ENCODE measurements around the gene FASN. TPM values are rescaled to one million over a fixed set of nuclear protein-coding genes. Genes with fewer than 3 reads are reported as not detected.

FASN gene
- total RNA-seq, 1 donor from 2014 or later: 134 TPM

DNA sequence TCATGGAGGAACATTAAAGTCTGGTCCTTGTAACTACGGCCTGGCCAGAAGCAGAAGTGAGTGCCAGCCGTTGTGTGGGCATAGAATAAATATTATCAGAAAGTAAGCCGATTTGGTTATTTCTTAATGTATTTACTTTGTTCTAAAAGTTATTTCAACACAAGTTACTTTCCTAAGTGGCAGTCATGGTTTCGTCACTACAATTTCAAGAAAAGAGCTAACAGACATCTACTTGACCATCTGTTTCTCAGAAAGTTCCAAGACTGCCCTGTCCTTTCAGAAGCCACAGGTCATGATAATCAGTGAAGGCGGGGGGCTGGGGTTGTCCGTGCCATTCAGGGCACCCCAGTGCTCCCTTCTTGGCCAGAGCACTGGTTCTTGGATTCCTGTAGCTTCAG is 14.9 kb upstream of the FASN start:
- Mint-ChIP-seq H3K27me3 (ENCODE audit: unreplicated experiment) (no peaks in the 10 kb centered on the region), H3K27ac (ENCODE audit: unreplicated experiment) (no peak overlapping the region), H3K9me3 (ENCODE audit: unreplicated experiment) (no peaks in the 10 kb centered on the region), H3K36me3 (ENCODE audit: unreplicated experiment) (peaks cover 4% of the 10 kb centered on the region), H3K4me1 (ENCODE audit: unreplicated experiment) (peaks cover 5% of the 10 kb centered on the region), H3K4me3 (ENCODE audit: unreplicated experiment) (no peak overlapping the region)
- no peak for TF ChIP-seq CTCF (IDR thresholded peaks at IDR 0.05)
- no peak for DNase-seq (ENCODE audit: extremely low spot score, unreplicated experiment)

DNA sequence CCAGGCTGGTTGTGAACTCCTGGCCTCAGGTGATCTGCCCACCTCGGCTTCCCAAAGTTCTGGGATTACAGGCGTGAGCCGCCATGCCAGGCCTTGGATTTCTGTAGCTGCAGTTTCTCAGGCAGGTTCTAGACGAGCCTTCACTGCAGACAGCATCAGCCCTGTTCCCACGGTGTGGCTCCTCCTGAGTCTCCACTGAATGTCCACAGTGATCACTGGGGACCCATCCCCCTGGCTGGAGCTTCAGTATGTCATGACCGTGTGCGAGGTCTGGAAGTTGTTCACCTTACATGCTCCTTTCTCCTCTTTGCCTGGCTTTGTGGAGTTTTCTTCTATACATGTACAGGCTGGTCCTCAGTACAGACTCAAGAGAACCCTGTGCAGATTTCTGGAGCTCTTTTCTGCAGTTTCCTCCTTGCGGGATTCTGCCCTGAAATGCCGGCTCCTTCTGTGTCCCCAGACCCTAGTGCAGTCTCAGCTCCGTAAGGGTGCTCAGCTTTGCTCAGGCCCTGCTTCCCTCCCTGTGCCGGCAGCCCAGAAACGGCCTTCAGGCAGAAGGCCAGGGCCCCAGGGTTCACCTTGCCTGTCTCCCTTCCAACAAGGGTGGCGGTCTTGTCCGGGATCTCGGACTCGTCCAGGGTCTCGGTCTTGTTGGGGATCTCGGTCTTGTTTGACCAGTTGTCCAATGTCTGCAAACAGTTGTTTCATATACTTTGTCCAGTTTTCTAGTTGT is 14.3 kb upstream of the FASN start:
- no peak for TF ChIP-seq CTCF (IDR thresholded peaks at IDR 0.05)
- no peak overlapping the region for H3K27ac Mint-ChIP-seq (ENCODE audit: unreplicated experiment)
- no peaks in the 10 kb centered on the region for H3K27me3 Mint-ChIP-seq (ENCODE audit: unreplicated experiment)
- H3K9me3 Mint-ChIP-seq (ENCODE audit: unreplicated experiment): no peaks in the 10 kb centered on the region
- peaks cover 7% of the 10 kb centered on the region for H3K4me1 Mint-ChIP-seq (ENCODE audit: unreplicated experiment)
- no peak overlapping the region for H3K4me3 Mint-ChIP-seq (ENCODE audit: unreplicated experiment)
- peaks cover 4% of the 10 kb centered on the region for H3K36me3 Mint-ChIP-seq (ENCODE audit: unreplicated experiment)
- no peak for DNase-seq (ENCODE audit: extremely low spot score, unreplicated experiment)

DNA sequence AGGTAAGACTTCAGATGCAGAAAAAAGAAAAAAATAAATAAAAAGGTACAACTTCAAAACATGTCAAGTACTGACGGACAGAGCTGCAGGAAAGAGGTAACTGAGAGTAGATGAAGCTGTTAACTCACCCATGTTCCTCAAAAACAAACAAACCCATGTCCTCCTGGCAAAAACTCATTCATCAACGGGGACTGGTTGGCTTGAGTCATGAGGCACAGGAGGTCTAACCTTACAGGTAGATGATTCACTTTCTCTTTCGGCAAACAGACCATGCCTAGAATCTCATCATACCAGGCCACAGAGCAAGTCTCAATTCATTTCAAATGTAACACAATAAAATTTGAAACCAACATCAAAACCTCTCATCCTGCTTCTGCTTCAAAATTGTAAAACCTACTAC is 12.3 kb upstream of the FASN start:
- no peak for TF ChIP-seq CTCF (IDR thresholded peaks at IDR 0.05)
- peaks cover 2% of the 10 kb centered on the region for H3K36me3 Mint-ChIP-seq (ENCODE audit: unreplicated experiment)
- H3K4me1 Mint-ChIP-seq (ENCODE audit: unreplicated experiment): peaks cover 21% of the 10 kb centered on the region
- H3K9me3 Mint-ChIP-seq (ENCODE audit: unreplicated experiment): no peaks in the 10 kb centered on the region
- no peak for DNase-seq (ENCODE audit: extremely low spot score, unreplicated experiment)
- H3K27ac Mint-ChIP-seq (ENCODE audit: unreplicated experiment): no peak overlapping the region
- no peak overlapping the region for H3K4me3 Mint-ChIP-seq (ENCODE audit: unreplicated experiment)
- H3K27me3 Mint-ChIP-seq (ENCODE audit: unreplicated experiment): no peaks in the 10 kb centered on the region

DNA sequence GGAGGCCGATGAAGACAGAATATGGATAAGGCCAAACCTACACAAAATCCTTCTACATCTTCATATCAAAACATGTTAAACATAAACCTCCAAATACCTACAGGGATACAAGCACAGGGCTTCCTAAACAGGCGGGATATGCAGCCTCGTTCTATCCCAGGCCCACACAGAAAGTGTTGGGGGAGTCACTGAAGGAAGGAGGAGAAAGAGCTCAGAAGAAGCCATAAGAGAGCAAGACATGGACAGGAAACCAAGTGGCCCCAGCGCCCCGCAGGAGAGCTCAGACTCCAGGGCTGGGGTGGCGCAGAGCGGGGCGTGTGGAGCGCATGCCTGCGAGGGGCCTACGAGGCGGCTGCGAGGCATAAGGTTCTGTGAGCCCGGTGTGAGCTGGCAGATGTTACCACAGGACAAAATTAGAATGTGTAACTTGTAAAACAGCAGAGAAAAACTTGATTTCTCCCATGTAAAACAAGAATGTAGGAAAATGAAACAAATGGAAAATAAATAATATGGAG is 11.0 kb upstream of the FASN start:
- peaks cover 24% of the 10 kb centered on the region for H3K4me1 Mint-ChIP-seq (ENCODE audit: unreplicated experiment)
- H3K36me3 Mint-ChIP-seq (ENCODE audit: unreplicated experiment): peaks cover 1% of the 10 kb centered on the region
- no peak overlapping the region for H3K4me3 Mint-ChIP-seq (ENCODE audit: unreplicated experiment)
- TF ChIP-seq CTCF (IDR thresholded peaks at IDR 0.05): no peak
- no peak for DNase-seq (ENCODE audit: extremely low spot score, unreplicated experiment)
- H3K9me3 Mint-ChIP-seq (ENCODE audit: unreplicated experiment): no peaks in the 10 kb centered on the region
- no peak overlapping the region for H3K27ac Mint-ChIP-seq (ENCODE audit: unreplicated experiment)
- no peaks in the 10 kb centered on the region for H3K27me3 Mint-ChIP-seq (ENCODE audit: unreplicated experiment)

DNA sequence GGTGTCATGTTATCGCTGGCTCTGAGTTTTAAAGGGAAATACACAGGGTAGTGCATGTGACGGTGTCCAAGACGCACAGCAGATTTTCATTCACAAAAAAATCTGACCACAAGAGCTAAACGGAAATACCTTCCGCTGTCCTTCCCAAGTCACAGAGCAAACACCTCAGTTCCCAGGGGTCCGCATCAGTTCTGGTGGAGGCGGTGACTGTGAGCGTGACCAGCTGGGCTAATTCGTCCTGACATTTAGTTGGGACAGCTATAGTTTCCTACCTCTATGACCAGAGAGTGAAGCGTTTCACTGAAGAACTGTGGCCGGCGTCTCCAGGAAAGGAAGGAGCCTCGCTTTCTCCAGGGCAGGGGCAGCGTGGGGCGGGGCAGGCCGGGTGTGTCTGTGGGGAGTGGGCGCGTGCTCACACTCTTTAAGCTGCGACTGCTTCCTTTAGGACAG is 10.5 kb upstream of the FASN start:
- no peak overlapping the region for H3K4me3 Mint-ChIP-seq (ENCODE audit: unreplicated experiment)
- H3K9me3 Mint-ChIP-seq (ENCODE audit: unreplicated experiment): no peaks in the 10 kb centered on the region
- DNase-seq (ENCODE audit: extremely low spot score, unreplicated experiment): no peak
- peaks cover 24% of the 10 kb centered on the region for H3K4me1 Mint-ChIP-seq (ENCODE audit: unreplicated experiment)
- no peak for TF ChIP-seq CTCF (IDR thresholded peaks at IDR 0.05)
- no peaks in the 10 kb centered on the region for H3K27me3 Mint-ChIP-seq (ENCODE audit: unreplicated experiment)
- no peak overlapping the region for H3K27ac Mint-ChIP-seq (ENCODE audit: unreplicated experiment)
- H3K36me3 Mint-ChIP-seq (ENCODE audit: unreplicated experiment): no peaks in the 10 kb centered on the region

Measured in osteocyte (in vitro differentiated cells).